GM21825 (cell line): ENCODE measurements around the gene ANKFN1.

ENCODE experiments used
- ATAC-seq: cut with Tn5 transposase; IDR thresholded peaks from one replicate; pipeline ENCODE4 v1.9.1; 2021; ENCODE audit warnings: mild to moderate bottlenecking, moderate library complexity; ENCODE audit not compliant: unreplicated experiment

ANKFN1 gene

GRCh38 chr17:56178203-56178602 is 24.9 kb downstream of the ANKFN1 start:
- no peak for ATAC-seq

GRCh38 chr17:56182081-56182480 is 28.8 kb downstream of the ANKFN1 start:
- no peak for ATAC-seq

DNA sequence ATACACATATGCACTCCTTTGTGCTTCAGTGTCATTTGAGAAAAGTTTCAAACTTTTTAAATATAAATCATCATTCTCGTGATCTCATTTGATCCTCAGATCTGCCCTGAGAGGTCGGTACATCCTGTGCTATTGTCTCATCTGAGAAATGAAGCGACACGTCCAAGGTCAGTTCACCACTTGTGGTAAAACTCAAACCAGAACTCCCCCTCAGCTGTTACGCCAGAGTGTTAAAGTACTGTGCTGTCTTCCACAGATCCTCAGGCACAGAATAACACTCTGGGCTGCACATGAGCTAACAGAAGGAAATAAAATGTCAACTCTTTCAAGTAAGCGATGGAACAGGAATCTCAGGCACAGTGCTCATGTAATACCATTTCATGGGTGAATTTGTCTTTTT is 31.4 kb downstream of the ANKFN1 start:
- ATAC-seq, result no peak

DNA sequence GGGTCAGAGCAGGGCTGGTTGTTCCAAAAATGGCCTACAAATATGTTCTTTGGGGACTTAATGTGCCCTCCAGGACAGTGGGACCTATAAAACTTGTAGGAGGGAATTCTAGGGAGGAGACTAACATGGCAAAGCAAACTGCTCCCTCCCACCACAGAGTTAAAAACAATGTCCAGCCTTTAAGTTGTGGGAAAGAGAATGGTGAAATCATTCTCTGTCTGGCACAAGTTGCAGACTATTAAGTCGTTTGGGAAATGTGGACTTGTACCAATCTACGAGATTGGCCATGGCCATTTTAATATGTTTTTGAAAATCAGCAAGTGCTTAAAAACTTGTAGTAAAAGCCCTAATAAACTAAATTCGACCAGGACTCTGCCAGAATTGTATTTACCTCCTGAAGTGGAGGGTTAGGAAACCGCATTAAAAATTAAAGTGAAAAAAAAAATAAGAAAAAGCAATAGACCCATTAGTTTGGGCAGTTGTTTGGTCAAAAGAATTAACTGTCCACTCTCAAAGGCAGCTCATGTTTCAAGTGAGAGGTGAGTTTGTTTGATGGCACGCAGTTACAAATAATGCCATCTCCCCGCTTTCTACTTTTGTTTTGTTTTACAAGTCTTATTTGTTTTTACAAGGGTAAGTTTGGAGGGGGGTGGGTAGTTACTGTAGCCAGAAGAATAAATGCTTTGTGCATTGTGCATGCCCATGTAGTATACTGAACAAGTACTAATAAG is 32.4 kb downstream of the ANKFN1 start:
- no peak for ATAC-seq

GRCh38 chr17:56186222-56186786 is 33.0 kb downstream of the ANKFN1 start:
- ATAC-seq, result no peak

- no peak for ATAC-seq
Measured at GRCh38 chr17:56203430-56203829, 50.2 kb downstream of the ANKFN1 start.

DNA sequence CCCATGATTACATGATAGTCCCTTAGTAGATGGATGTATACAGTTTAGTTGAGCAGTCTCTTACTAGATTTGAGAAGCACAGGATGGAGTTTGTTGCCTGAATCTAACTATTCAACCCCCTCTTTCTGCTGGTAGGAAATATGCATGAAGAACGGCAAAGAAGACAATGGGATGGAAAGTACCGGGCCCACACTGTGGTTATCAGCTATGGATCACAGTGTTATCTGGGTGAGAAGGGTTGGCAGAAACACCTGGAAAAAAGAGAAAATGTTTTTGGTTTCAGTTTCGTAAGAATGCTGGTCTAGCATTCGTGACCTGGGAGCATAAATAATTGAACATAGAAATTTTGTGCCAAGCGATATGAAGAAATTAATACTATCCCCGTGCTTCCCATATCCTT is 53.1 kb downstream of the ANKFN1 start:
- ATAC-seq, result no peak

- ATAC-seq, result no peak
Measured at GRCh38 chr17:56213031-56213430, 59.8 kb downstream of the ANKFN1 start.

DNA sequence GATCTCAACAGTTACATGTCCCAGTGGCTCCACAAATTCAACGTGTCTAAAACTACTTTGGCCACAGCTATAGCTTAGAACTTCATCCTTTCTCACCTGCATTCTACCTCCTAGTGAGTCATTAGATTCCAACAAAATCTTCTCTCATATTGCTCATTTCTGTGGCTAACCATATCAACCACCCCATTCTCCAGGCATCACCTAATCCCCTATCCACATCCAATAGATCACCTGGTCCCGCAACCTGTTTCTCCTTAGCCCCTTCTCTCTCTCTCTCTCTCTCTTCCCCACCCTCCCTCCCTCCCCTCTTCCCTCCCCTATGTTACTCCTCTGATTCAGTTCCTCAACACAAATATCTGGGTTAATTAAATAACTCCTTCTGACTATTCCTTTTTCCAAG is 64.6 kb downstream of the ANKFN1 start:
- ATAC-seq, result no peak

GRCh38 chr17:56222255-56222654 is 69.0 kb downstream of the ANKFN1 start:
- ATAC-seq, result no peak

- no peak for ATAC-seq
Measured at GRCh38 chr17:56230660-56231059, 77.4 kb downstream of the ANKFN1 start.

- no peak for ATAC-seq
Measured at GRCh38 chr17:56231252-56231651, 78.0 kb downstream of the ANKFN1 start.

GRCh38 chr17:56231693-56232092 is 78.4 kb downstream of the ANKFN1 start:
- no peak for ATAC-seq

- ATAC-seq, result no peak
Measured at GRCh38 chr17:56244268-56244890, 91.1 kb downstream of the ANKFN1 start.

- ATAC-seq, result no peak
Measured at GRCh38 chr17:56247816-56248215, 94.5 kb downstream of the ANKFN1 start.

DNA sequence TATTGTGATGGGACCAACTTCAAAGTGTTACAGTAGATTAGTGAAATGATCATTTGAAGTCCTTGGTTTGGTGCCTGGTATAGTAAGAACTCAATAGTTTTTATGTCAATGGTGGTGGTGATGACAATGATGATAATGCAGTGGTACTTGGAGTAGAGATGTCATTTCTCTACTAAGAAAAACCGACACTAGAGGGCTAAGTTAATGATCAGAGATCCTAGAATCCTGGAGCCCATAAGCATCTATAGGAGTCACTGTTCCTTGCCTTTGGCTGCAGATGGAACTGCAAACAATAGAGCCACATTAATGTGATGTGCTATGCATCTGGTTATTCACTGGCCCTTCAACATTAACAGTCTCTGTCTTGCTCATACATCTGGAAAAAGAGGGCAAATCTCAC is 103.8 kb downstream of the ANKFN1 start:
- no peak for ATAC-seq

DNA sequence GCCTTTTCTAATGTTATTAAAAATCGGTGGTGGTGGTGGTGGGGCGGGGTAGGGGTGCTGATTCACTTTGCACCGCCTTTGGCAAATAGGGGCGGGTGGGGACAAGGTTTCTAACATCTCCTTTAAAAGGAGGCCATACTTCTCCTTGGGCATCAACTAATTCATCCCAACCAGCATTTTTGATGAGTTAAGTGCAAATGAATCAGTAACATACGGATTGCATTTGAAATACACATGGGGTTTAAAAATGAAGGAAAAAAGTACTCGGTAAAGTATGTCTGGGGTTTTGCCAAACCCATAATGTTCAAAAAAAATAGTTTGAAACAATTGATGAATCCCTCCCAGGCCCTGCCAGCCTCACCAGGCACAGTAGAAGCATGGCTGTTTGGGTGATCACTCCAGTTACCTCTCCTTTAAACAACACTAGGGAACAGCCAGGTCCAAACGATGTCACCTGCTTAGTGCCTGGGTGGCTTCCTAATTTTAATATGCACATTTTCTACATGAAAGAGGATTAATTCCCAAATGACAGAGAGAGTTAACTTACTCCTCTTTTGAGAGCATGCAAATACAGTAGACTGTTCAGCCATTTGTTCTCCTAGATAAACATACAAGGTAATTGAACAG is 107.2 kb downstream of the ANKFN1 start:
- no peak for ATAC-seq

DNA sequence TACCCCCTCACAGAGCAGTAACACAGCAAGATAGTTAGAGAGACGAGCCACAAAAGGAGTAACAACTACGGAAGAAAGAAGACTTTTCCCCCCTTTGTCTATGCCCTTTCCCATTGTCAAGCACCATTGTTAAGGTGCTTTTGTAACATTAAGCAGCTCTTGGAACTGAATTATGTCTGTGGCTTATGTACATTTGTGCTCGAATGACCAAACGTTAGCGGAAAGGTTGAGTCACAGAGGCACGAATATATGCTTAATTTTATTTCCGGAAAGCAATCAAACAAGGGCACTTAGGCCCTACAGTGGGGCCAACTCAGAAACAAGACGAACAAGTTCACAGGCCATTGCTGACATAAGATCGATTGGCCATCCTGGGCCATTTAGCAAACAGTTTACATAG is 109.5 kb downstream of the ANKFN1 start:
- ATAC-seq, result no peak

DNA sequence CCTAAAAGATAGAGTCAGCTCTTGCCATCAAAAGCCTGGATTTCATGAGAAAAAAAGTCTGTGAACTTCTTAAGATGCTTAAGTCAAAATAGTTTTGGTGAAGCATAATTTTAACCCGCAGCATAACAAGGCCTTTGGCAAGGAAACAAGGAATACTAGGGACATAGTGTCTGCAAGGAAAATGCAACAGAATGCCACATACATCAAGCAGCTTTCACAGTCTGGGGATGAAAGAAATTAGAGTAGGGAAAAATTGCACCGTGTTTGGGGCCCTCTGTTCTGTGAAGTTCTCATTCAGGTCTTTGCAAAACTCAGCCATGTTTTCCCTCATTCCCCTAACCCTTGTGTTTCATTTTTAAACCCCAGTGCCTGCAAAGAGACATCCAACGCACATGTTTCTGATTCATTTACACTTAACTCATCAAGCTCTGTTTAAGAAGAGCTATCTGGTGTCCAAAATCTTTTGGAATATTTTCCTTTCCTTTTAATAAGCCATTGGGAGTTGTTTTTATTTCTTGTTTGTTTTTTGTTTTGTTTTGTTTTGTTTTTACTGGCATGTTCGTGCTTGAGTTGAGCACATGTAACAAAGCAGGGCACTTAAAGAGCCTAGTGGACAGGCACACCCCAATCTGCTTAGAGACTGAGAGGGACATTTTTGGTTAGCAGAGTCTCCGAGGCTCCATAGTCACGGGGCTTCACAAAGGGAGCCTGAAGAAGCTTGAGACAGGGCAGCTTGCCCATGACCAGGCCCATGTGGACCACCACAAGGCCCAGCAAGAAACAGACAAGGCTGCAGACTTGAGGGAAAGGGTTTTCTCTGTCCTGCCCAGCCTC is 116.5 kb downstream of the ANKFN1 start:
- ATAC-seq, result no peak

GRCh38 chr17:56274491-56274890 is 121.2 kb downstream of the ANKFN1 start:
- ATAC-seq, result no peak

GRCh38 chr17:56284482-56284881 is 131.2 kb downstream of the ANKFN1 start:
- no peak for ATAC-seq
